Left lung (tissue), 10 donors: ENCODE measurements around the gene FAM117A. TPM values are rescaled to one million over a fixed set of nuclear protein-coding genes. Genes with fewer than 3 reads are reported as not detected.

Experiments
- ATAC-seq: fragments of 200-7000 bp; cut with Tn5 transposase; one replicate; pipeline ENCODE4 v1.9.1; 2020; ENCODE audit warnings: moderate library complexity
- DNase-seq, 4 donors: peaks; one replicate each; pipeline ENCODE4 v3.0.0-alpha.2; 2013 to 2020
- H3K27ac ChIP-seq, 2 donors: fragments of 200-600 bp; sonication (generic) in 1 of 2; one replicate each; pipeline versions ENCODE4 v1.5.0 to v1.8.0; 2020 to 2021
- H3K27me3 ChIP-seq, 2 donors: fragments of 200-600 bp; sonication (generic) in 1 of 2; one replicate each; pipeline versions ENCODE4 v1.5.0 to v1.8.0; 2020 to 2021
- H3K36me3 ChIP-seq, 2 donors: fragments of 200-600 bp; sonication (generic) in 1 of 2; one replicate each; pipeline versions ENCODE4 v1.5.0 to v1.8.0; 2020 to 2021
- H3K4me1 ChIP-seq, 2 donors: fragments of 200-600 bp; one replicate each; pipeline ENCODE4 v1.8.0; 2021
- H3K4me3 ChIP-seq, 2 donors: fragments of 200-600 bp; sonication (generic) in 1 of 2; one replicate each; pipeline versions ENCODE4 v1.5.0 to v1.8.0; 2020 to 2021; ENCODE audit warnings: mild to moderate bottlenecking in 1 of 2
- H3K9me3 ChIP-seq, 2 donors: fragments of 200-600 bp; sonication (generic) in 1 of 2; one replicate each; pipeline versions ENCODE4 v1.5.0 to v1.8.0; 2020 to 2021
- CTCF ChIP-seq, 2 donors: fragments of 200-600 bp; sonication (generic) in 1 of 2; IDR thresholded peaks; one replicate each; pipeline versions ENCODE4 v1.5.0 to v1.8.0; 2021; ENCODE audit warnings: antibody characterized with exemption in 2 of 2
- intact Hi-C, 2 donors: fragments of 100-400 bp; cut with DNase I; formaldehyde crosslinking; loops; one replicate each; pipeline versions ENCODE4 v1.11.2 to v1.14.2; 2022
- polyA plus RNA-seq, 6 donors: library from polyadenylated mRNA; unstranded; fragments of 120-200 nt; gene quantifications; one replicate each; pipeline ENCODE4 v1.2.1, GENCODE V29; 2013; ENCODE audit not compliant: insufficient read length in 6 of 6
- total RNA-seq, 2 donors: library from RNA; stranded (reverse); fragmentation: NEBNext Ultra II Directional; extraction: Animal tissue kit (Norgen Biotek cat#: 25700); gene quantifications; one replicate each; pipeline ENCODE4 v1.2.1, GENCODE V29; 2021
- donor health status: DM: no; HTN: yes; CAD: no.
- donor health status: DM: no; HTN: no; CAD: no.

FAM117A gene
- total and polyA plus RNA-seq, 8 donors: 11.9 to 27.1 (median 24.1) TPM

- Histone ChIP-seq H3K27me3 (no peaks in the 10 kb centered on the region), H3K4me3 (peak overlapping the region in 1 of 2 donors; percentile 11), H3K36me3 (no peaks in the 10 kb centered on the region), H3K27ac (peak overlapping the region; percentile 51 to 95), H3K9me3 (no peaks in the 10 kb centered on the region), H3K4me1 (peaks cover 30 to 66% of the 10 kb centered on the region in 2 donors)
- TF ChIP-seq CTCF (IDR thresholded peaks at IDR 0.05): no peak
- ATAC-seq: peak; percentile 74
- intact Hi-C loops: no loop called here
- peak in 3 of 4 donors; percentile 41 to 90 (median 81) for DNase-seq
These were observed 24.2 kb downstream of the FAM117A start for GRCh38 chr17:49739641-49740271.

DNA sequence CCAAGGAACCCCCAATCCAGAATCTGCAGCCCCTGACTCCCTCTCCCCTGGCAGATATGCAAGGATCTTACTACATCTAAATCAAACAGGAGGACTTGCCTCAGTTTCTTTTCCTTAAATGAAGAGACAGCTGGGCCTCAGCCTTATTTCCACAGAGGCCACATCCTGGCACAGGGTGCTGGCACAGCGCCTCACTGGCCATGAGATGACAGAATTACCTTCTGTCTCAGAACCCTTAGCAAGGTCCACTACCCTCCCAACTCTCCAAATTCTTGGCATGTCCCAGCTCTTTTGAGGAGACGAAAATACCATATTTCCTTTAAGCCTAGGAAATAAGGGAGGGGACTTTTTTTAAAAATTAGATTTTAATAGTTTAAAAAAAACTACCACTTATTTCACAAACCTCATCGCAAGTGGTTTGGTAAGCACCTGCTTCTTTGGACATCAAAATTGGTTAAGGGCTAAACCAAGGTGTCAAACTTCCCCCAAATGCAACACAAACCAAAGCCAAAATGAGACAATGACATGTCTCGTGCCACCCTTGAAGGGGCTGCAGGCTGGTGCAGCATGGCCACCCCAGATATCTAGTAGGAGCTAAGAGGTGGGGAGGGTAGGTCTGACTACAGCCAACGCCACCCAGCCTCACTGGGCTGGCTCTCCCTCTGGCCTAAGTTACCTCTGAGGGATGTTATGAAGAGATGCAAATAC is 25.3 kb downstream of the FAM117A start:
- intact Hi-C loops: no loop called here
- Histone ChIP-seq H3K27me3 (no peaks in the 10 kb centered on the region), H3K9me3 (no peaks in the 10 kb centered on the region), H3K27ac (peak overlapping the region in 1 of 2 donors; percentile 95), H3K36me3 (no peaks in the 10 kb centered on the region), H3K4me1 (peaks cover 30 to 65% of the 10 kb centered on the region in 2 donors), H3K4me3 (no peak overlapping the region)
- no peak for TF ChIP-seq CTCF (IDR thresholded peaks at IDR 0.05)
- ATAC-seq (no peak), DNase-seq (no peak)

GRCh38 chr17:49734515-49735490 is 29.1 kb downstream of the FAM117A start:
- Histone ChIP-seq H3K4me1 (peaks cover 13 to 39% of the 10 kb centered on the region in 2 donors), H3K4me3 (no peak overlapping the region), H3K9me3 (no peaks in the 10 kb centered on the region), H3K27me3 (no peaks in the 10 kb centered on the region), H3K27ac (no peak overlapping the region), H3K36me3 (no peaks in the 10 kb centered on the region)
- DNase-seq: no peak
- intact Hi-C loops: no loop called here
- ATAC-seq: no peak
- TF ChIP-seq CTCF (IDR thresholded peaks at IDR 0.05): no peak

GRCh38 chr17:49731435-49731831 is 32.5 kb downstream of the FAM117A start:
- TF ChIP-seq CTCF (IDR thresholded peaks at IDR 0.05): no peak
- H3K4me3 ChIP-seq: no peak overlapping the region
- no peaks in the 10 kb centered on the region for H3K27me3 ChIP-seq
- no peaks in the 10 kb centered on the region for H3K9me3 ChIP-seq
- H3K4me1 ChIP-seq: peaks cover 13 to 44% of the 10 kb centered on the region in 2 donors
- intact Hi-C loops: no loop called here
- H3K27ac ChIP-seq: no peak overlapping the region
- no peak for DNase-seq
- ATAC-seq: no peak
- H3K36me3 ChIP-seq: no peaks in the 10 kb centered on the region
